Endothelial cell of umbilical vein (primary cell): ENCODE data around the gene DCAF5. TPM values are rescaled to one million over a fixed set of nuclear protein-coding genes. Genes with fewer than 3 reads are reported as not detected.
A peak's percentile ranks its signal among the peaks of the same experiment; 100 is the strongest.

Source experiments
- BruUV-seq: library from RNA; stranded (reverse); fragments of 400-500 nt; replicated peaks from 2 replicates; lab custom pipeline; 2021; lab: Mats Ljungman, UMichigan
- CTCF ChIA-PET: fragments of 300-600, 350-600 bp; sonication (Branson Sonifier 250); formaldehyde crosslinking; loops from one replicate; lab custom pipeline; 2021; ENCODE audit warnings: antibody characterized with exemption, inconsistent platforms; lab: Charles Lee
- POLR2A ChIA-PET: fragments of 300-600, 350-600 bp; sonication (Branson Sonifier 250); formaldehyde crosslinking; loops from one replicate; lab custom pipeline; 2021; ENCODE audit warnings: antibody characterized with exemption, inconsistent platforms; lab: Charles Lee
- DNase-seq: peaks from one replicate; pipeline ENCODE4 v3.0.0-alpha.2; 2011; ENCODE audit warnings: low read depth, low spot score
- FAIRE-seq: peaks from 2 replicates; lab custom pipeline; 2011; peaks lifted over from hg19 to GRCh38; lab: Jason Lieb, UNC
- H2AFZ ChIP-seq: 2 replicates; pipeline ENCODE4 v1.6.0; 2012; ENCODE audit warnings: low read depth, low read length, control low read depth, inconsistent platforms
- H3K27ac ChIP-seq: 2 replicates; pipeline ENCODE4 v1.5.1; 2011; ENCODE audit warnings: low read depth, mild to moderate bottlenecking, control low read depth, low read length, moderate library complexity; ENCODE audit not compliant: insufficient read depth
- H3K27me3 ChIP-seq, 2 experiments: 2 replicates each; pipeline versions ENCODE4 v1.6.0 to v1.6.1; 2011; ENCODE audit warnings: low read length in 2 of 2, mixed read lengths in 1 of 2; ENCODE audit not compliant: control insufficient read depth in 2 of 2, insufficient read depth in 2 of 2
- H3K36me3 ChIP-seq, 2 experiments: 2 replicates in 1 of 2; 3 replicates in 1 of 2; pipeline ENCODE4 v1.5.1; 2011; ENCODE audit warnings: low read length in 2 of 2, mild to moderate bottlenecking in 1 of 2, moderate library complexity in 1 of 2; ENCODE audit not compliant: control insufficient read depth in 2 of 2, insufficient read depth in 2 of 2; ENCODE audit errors: extremely low read depth in 1 of 2
- H3K4me1 ChIP-seq: 3 replicates; pipeline ENCODE4 v1.5.1; 2011; ENCODE audit warnings: mild to moderate bottlenecking, low read length; ENCODE audit not compliant: control insufficient read depth, insufficient read depth; ENCODE audit errors: extremely low read depth
- H3K4me2 ChIP-seq: 2 replicates; pipeline ENCODE4 v1.6.1; 2011; ENCODE audit warnings: low read length, control low read depth, mixed read lengths; ENCODE audit not compliant: insufficient read depth
- H3K4me3 ChIP-seq, 3 experiments: fragments of 200-600 bp in 1 of 3; sonication (generic), shearing (Covaris generic) in 1 of 3; replicated peaks in 1 of 3; 2 replicates each; pipeline ENCODE4 v1.5.1; 2011 to 2016; ENCODE audit warnings: control low read depth in 3 of 3, low read length in 3 of 3, mild to moderate bottlenecking in 2 of 3, inconsistent platforms in 1 of 3, low read depth in 1 of 3, moderate library complexity in 1 of 3; ENCODE audit not compliant: insufficient read depth in 1 of 3
- H3K79me2 ChIP-seq: 2 replicates; pipeline ENCODE4 v1.6.0; 2012; ENCODE audit warnings: low read length, inconsistent platforms; ENCODE audit not compliant: control insufficient read depth, insufficient read depth
- H3K9ac ChIP-seq: replicated peaks from 2 replicates; pipeline ENCODE3; 2011; ENCODE audit warnings: low read length, control low read depth; ENCODE audit not compliant: insufficient read depth; ENCODE audit errors: extremely low read depth
- H3K9me1 ChIP-seq: replicated peaks from 3 replicates; pipeline ENCODE4 v1.6.0; 2011; ENCODE audit warnings: mild to moderate bottlenecking, low read length; ENCODE audit not compliant: control insufficient read depth, insufficient read depth; ENCODE audit errors: extremely low read depth
- H3K9me3 ChIP-seq: replicated peaks from 2 replicates; pipeline ENCODE4 v1.5.1; 2012; ENCODE audit warnings: low read length, inconsistent platforms; ENCODE audit not compliant: control insufficient read depth, insufficient read depth
- H4K20me1 ChIP-seq: replicated peaks from 2 replicates; pipeline ENCODE3; 2011; ENCODE audit warnings: mild to moderate bottlenecking, low read length; ENCODE audit not compliant: control insufficient read depth, insufficient read depth; ENCODE audit errors: extremely low read depth
- EZH2 ChIP-seq: IDR thresholded peaks from 2 replicates; pipeline ENCODE4 v1.6.1; 2012; ENCODE audit warnings: borderline replicate concordance, low read depth, mild to moderate bottlenecking, moderate library complexity, low read length, inconsistent platforms; ENCODE audit not compliant: severe bottlenecking
- FOS ChIP-seq: IDR thresholded peaks from 2 replicates; pipeline ENCODE4 v1.6.1; 2011; ENCODE audit warnings: mild to moderate bottlenecking, low read length, moderate library complexity, borderline replicate concordance; ENCODE audit not compliant: insufficient read depth
- GATA2 ChIP-seq: IDR thresholded peaks from 2 replicates; pipeline ENCODE4 v1.7.0; 2011; ENCODE audit warnings: low read depth, mild to moderate bottlenecking, moderate library complexity, mixed read lengths, low read length; ENCODE audit not compliant: insufficient read length, insufficient read depth
- JUN ChIP-seq: IDR thresholded peaks from 2 replicates; pipeline ENCODE4 v1.6.1; 2011; ENCODE audit warnings: borderline replicate concordance, low read depth; ENCODE audit not compliant: insufficient read length, insufficient read depth
- MAX ChIP-seq: IDR thresholded peaks from 2 replicates; pipeline ENCODE4 v1.6.1; 2011; ENCODE audit not compliant: insufficient read depth, insufficient read length
- MYC ChIP-seq: IDR thresholded peaks from one replicate; pipeline ENCODE4 v1.6.1; 2011; ENCODE audit warnings: mild to moderate bottlenecking, low read depth, low read length
- POLR2A ChIP-seq: IDR thresholded peaks from 2 replicates; pipeline ENCODE4 v1.6.1; 2012; ENCODE audit warnings: low read depth, mild to moderate bottlenecking, control low read depth, low read length
- POLR2AphosphoS5 ChIP-seq: IDR thresholded peaks from 2 replicates; pipeline ENCODE4 v1.6.1; 2012; ENCODE audit warnings: low read depth, mild to moderate bottlenecking, control low read depth, low read length, moderate library complexity; ENCODE audit not compliant: insufficient read depth
- dilution Hi-C: fragments of 300-500 bp; cut with MboI; formaldehyde crosslinking; loops from one replicate; pipeline ENCODE4 v1.15.0; 2019; ENCODE audit warnings: low sequenced_read_pairs; ENCODE audit not compliant: extremely low pct_ligation_motif_present
- intact Hi-C: fragments of 100-400 bp; cut with micrococcal nuclease; formaldehyde crosslinking; loops from one replicate; pipeline ENCODE4 v1.10.0; 2022
- polyA plus RNA-seq, 4 experiments: library from polyadenylated mRNA; depleted of rRNA in 3 of 4; stranded (reverse) in 3 of 4; unstranded in 1 of 4; fragments of >200 nt; gene quantifications; 2 replicates each; pipeline versions ENCODE4 v1.2.1 to v1.2.3, GENCODE V29; 2011 to 2012; ENCODE audit warnings: missing spikeins in 1 of 4
- total RNA-seq: library from RNA; stranded (reverse); gene quantifications from 2 replicates; pipeline ENCODE4 v1.2.3, GENCODE V29; 2021
- TF ChIP-seq, protein P1 (sequence below), 2 donors: IDR thresholded peaks; 1 replicate in 1 of 2; 2 replicates in 1 of 2; pipeline ENCODE4 v1.5.1; 2011; ENCODE audit warnings: low read length in 2 of 2, mild to moderate bottlenecking in 2 of 2, moderate library complexity in 2 of 2, control low read depth in 1 of 2, inconsistent platforms in 1 of 2, low read depth in 1 of 2; ENCODE audit not compliant: insufficient read depth in 1 of 2; ENCODE audit errors: extremely low read depth in 1 of 2

The DCAF5 gene
- total and polyA plus RNA-seq, 2 donors (not counting 3 experiments of a cell fraction or from before 2014, with no cell fraction given): 37.9 to 52.5 TPM

DNA sequence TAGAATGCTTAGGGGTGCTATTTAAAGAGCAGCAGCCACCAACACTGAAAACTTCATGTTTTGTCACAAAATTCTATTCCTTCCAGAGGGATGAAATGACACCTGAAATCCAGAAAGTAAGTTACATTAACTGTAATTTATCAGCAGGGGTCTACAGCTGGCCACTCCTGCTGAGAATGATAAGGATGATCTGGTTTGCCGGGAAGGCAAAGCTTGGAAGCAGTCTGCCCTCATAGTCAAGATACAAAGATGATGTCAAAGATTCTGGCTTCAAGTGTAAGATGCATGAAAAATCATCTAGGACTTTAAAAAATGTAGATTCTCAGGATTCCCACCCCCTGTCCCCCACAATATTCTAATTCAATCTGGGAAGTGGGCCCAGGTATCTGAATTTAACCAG lies 58.4 kb downstream of the DCAF5 start:
- Histone ChIP-seq H3K4me3 (no peak overlapping the region), H3K27me3 (no peaks in the 10 kb centered on the region), H3K4me2 (no peak overlapping the region), H4K20me1 (no peaks in the 10 kb centered on the region), H3K9me3 (no peaks in the 10 kb centered on the region), H3K9ac (no peak overlapping the region), H3K79me2 (peaks cover 4% of the 10 kb centered on the region), H3K36me3 (peaks cover 8 to 9% of the 10 kb centered on the region in 2 experiments), H3K9me1 (no peaks in the 10 kb centered on the region), H2AFZ (no peak overlapping the region), H3K4me1 (peaks cover 29% of the 10 kb centered on the region), H3K27ac (peak overlapping the region; percentile 63)
- intact Hi-C loops (loop anchor here (1.0 to 5.0 kb wide), 2 partner anchors 15 to 37 kb away; no protein-coding TSS in a partner anchor), dilution Hi-C loops (no loop called here)
- ChIA-PET CTCF (interaction anchor here (1.0 to 2.9 kb wide), 6 partner anchors 13 to 231 kb away, joined by 3 to 8 read pairs (median 4); no protein-coding TSS in a partner anchor), POLR2A (no interaction called here)
- no peak for TF ChIP-seq EZH2
- TF ChIP-seq POLR2AphosphoS5: no peak
- TF ChIP-seq FOS: no peak
- no peak for TF ChIP-seq JUN
- no peak for TF ChIP-seq MAX
- no peak for TF ChIP-seq MYC
- TF ChIP-seq, protein P1, sequence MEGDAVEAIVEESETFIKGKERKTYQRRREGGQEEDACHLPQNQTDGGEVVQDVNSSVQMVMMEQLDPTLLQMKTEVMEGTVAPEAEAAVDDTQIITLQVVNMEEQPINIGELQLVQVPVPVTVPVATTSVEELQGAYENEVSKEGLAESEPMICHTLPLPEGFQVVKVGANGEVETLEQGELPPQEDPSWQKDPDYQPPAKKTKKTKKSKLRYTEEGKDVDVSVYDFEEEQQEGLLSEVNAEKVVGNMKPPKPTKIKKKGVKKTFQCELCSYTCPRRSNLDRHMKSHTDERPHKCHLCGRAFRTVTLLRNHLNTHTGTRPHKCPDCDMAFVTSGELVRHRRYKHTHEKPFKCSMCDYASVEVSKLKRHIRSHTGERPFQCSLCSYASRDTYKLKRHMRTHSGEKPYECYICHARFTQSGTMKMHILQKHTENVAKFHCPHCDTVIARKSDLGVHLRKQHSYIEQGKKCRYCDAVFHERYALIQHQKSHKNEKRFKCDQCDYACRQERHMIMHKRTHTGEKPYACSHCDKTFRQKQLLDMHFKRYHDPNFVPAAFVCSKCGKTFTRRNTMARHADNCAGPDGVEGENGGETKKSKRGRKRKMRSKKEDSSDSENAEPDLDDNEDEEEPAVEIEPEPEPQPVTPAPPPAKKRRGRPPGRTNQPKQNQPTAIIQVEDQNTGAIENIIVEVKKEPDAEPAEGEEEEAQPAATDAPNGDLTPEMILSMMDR (IDR thresholded peaks at IDR 0.05; ENCODE audit: extremely low read depth in 1 of 2, insufficient read depth in 1 of 2, low read depth in 1 of 2, low read length in 2 of 2): no peak
- no peak for TF ChIP-seq POLR2A
- no peak for TF ChIP-seq GATA2
- FAIRE-seq (no peak), DNase-seq (no peak)
- BruUV-seq: no TSS peak
